Left forelimb (tissue), 1 donor: ENCODE measurements around the gene SLC4A1.
A peak's percentile ranks its signal among the peaks of the same experiment; 100 is the strongest.
"Not testable (repeated sequence)": the region's sequence is repeated elsewhere in the genome, so short reads cannot be mapped to it uniquely, and the experiment has no call there.

ENCODE experiments used
- DNase-seq: peaks from one replicate; pipeline ENCODE4 v3.0.0-alpha.2; 2018; ENCODE audit warnings: low spot score

The SLC4A1 gene

GRCh38 chr17:44256671-44257070 is 11.3 kb downstream of the SLC4A1 start:
- DNase-seq, result no peak

DNA sequence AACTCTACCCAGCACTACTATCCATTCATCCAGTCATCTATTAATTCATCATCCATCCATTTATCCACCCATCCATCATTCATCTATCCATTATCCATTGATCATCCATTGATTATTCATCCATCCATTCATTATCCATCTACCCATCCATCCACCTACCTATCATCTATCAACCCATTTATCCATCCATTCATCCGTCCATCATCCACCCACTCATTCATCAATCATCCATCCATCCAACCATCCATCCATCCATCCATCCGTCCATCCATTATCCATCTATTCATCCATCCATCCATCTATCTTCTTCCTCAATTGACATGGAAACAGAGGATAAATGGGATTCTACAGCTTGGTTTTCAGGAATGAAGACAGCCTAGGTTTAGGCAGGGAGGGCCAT is 12.0 kb downstream of the SLC4A1 start:
- DNase-seq, result no peak

- no peak for DNase-seq
Observed at GRCh38 chr17:44254361-44255095, 13.4 kb downstream of the SLC4A1 start.

GRCh38 chr17:44253006-44253405 is 14.9 kb downstream of the SLC4A1 start:
- DNase-seq, result no peak

- DNase-seq, result no peak
Observed at GRCh38 chr17:44251062-44251461, 16.9 kb downstream of the SLC4A1 start.

DNA sequence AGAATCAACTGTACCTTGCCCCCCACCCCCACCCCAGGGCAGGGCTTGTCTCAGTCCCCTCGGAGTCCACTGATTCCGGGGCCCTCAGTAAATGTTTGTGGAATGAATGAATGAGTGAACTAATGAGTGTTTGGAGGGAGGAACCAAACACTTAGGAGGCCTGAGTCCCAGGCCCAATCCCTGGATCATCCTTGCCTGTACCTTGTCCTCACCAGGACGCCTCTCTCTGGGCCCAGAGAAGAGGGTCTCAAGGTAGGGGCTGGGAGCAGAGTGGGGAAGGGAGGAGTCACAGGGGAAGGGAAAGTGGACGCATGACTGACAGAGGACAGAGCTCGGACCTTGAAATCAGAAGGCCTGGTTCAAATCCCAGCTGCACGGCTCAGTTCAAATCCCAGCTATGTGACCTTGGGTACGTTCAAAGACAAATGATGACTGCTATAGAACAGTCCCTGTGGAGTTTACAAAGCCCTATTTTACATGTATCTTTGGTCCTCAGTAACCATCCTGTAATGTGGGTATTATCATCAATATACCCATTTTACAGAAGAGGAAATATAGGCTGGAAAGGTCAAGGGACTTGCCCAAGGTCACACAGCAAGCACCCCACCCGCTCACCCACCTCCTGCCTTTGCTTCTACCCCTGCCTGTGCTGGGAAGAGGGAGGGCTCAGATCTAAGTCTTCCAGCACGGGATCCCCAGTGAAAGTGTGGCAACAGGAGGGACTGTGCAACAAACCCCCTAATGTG is 18.3 kb downstream of the SLC4A1 start:
- no peak for DNase-seq

GRCh38 chr17:44247876-44248736 is 19.8 kb downstream of the SLC4A1 start:
- DNase-seq, result no peak

GRCh38 chr17:44247440-44247841 is 20.5 kb downstream of the SLC4A1 start:
- no peak for DNase-seq

DNA sequence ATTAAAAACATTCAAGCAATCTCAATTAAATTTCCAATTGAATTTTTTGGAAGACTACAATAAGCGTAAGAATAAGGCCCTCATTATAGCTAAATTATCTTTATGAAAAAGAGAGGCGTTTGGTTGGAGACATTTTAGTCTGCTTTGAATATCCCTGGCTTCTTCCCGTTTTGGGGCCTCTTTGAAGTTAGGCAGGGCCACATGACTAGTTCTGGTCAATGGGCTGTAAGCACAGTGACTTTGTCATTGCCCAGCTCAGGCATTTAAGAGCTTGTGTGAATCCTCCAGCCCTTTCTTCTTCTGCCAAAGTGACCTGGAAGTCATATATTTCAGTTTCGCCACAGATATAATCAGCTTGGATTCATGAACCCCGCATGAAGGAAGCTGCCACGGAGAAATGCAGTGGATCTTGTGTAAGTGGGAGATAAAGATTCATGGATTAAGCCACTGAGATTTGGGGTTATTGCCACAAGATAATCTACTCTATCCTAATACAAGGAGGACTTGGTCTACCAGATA is 26.8 kb downstream of the SLC4A1 start:
- DNase-seq, result no peak

DNA sequence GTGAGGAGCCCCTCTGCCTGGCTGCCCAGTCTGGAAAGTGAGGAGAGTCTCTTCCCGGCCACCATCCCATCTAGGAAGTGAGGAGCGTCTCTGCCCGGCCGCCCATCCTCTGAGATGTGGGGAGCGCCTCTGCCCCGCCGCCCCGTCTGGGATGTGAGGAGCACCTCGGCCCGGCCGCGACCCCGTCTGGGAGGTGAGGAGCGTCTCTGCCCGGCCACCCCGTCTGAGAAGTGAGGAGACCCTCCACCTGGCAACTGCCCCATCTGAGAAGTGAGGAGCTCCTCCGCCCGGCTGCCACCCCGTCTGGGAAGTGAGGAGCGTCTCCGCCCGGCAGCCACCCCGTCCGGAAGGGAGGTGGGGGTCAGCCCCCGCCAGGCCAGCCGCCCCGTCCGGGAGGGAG is 30.0 kb downstream of the SLC4A1 start:
- not testable (repeated sequence) for DNase-seq

DNA sequence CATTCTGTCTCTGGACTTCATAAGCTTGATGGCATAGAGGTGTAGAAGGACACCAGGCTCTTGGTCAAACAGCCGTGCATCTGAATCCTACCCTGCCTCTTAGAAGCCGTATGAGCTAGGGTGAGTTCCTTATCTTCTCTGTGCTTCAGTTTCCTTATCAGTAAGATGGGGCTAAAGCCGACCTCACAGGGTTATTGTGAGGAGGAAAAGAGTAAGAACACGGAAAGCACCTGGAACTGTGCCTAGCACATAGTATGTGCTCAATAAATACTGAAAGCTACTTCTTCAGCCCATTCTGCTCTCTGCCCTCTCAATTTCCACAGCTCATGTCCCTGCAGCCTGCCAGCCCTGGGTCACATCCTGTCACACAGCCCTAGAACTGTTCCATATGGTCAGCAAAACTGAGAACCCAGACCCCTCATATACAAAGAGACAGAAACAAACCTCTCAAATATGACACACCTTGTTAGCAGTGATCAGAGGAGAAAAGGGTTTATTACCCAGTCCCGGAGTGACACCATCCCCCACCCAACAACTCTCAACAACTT is 31.4 kb downstream of the SLC4A1 start:
- DNase-seq, result no peak

DNA sequence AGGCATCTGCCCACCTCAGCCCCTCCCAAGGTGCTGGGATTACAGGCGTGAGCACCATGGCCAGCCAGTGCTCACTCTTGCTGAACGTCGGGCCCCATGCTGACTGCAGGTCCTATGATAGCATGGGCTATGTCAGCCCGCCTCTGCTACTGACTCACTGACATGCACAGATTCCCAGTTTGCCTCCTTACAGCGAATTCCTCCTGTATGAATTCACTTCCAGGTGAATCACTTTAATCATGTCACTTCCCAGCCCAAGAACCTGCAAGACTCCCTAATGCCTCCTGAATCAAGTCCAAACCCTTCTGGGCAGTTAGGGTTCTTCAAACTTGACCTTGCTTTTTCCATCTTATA is 32.4 kb downstream of the SLC4A1 start:
- no peak for DNase-seq

DNA sequence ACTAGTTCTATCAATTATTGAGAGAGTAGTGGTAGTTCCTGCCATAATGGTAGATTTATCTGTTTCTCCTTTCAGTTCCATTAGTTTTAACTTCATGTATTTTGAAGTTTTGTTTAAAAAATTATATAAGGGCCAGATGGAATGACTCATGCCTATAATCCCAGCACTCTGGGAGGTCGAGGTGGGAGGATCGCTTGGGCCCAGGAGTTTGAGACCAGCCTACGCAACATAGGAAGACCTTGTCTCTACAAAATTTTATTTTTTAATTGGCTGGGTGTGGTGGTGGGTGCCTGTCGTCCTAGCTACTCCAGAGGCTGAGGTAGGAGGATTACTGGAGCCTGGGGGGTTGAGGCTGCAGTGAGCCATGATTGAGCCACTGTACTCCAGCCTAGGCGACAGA is 34.4 kb downstream of the SLC4A1 start:
- no peak for DNase-seq

- DNase-seq, result no peak
Observed at GRCh38 chr17:44232061-44232460, 35.9 kb downstream of the SLC4A1 start.

- no peak for DNase-seq
Observed at GRCh38 chr17:44230140-44230539, 37.8 kb downstream of the SLC4A1 start.

GRCh38 chr17:44229090-44229489 is 38.8 kb downstream of the SLC4A1 start:
- no peak for DNase-seq

GRCh38 chr17:44223541-44224071 is 44.3 kb downstream of the SLC4A1 start:
- no peak for DNase-seq

DNA sequence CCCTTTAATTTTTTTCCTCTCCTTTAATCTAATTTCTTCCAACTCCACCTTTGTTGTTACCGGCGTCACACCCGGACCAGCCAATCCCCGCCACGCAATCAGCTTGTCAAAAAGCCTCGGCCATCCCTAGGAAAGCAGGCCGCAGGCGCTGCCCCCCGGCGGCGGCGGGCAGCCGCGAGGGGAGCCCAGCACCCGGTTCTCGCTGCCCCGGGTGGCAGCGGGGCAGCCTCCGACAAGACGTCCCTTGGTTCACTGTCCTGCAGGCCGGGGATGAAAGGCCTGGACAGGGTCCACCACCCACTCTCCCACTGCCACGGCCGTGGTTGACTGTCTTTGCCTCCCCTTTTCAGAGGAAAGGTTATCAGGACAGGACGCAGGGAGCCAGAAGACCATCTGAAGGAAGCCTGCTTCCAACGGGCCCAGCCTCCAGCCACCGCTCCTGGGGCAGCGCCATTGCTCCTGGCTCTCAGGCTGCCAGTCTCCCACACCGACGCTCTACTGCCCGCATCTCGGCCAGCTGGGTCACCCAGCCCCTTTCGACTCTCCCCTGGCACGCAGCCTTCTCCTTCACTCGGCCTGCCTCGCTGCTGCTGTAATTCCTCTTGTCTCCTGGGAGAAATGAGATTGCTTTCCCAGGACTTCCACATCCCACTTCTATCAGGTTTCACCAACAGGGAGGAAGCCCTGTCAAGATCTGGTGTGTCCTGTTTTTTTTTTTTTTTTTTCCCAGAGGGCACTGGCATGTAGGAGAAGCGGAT is 45.6 kb downstream of the SLC4A1 start:
- no peak for DNase-seq

- no peak for DNase-seq
Observed at GRCh38 chr17:44221862-44222111, 46.1 kb downstream of the SLC4A1 start.

- DNase-seq, result peak; percentile 92
Observed at GRCh38 chr17:44221084-44221861, 46.7 kb downstream of the SLC4A1 start.
